Measurements from ENCODE around the gene VWA5B1.

VWA5B1 gene

DNA sequence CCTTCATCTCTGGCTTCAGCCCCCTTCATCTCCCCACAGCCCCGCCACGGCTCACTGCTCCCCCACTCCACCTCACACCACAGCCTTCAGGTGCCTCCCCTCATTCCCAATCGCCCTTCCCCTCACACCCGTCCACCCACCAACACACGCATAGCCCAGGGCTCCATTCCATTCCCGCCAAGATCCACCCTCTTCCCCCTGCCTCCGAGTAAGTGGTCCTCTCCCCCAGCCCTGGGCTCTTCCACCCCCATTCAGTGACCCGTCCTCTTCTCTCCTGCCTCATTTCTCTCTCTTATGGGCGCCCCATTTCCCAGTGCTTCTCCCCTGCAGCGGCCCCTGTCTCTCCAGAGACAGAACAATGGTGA lies 53.2 kb downstream of the VWA5B1 start:
- Histone ChIP-seq H3K27ac (no peak overlapping the region), H3K9ac (ENCODE audit: insufficient read length) (no peak overlapping the region), H3K9me3 (ENCODE audit: low read depth, low read length) (no peaks in the 10 kb centered on the region), H3K36me3 (ENCODE audit: insufficient read depth, low read length) (no peaks in the 10 kb centered on the region), H3K4me3 (no peak overlapping the region)
- TF ChIP-seq FOXP2 (optimal IDR thresholded peaks at IDR 0.05; ENCODE audit: control extremely low read depth, extremely low read length, insufficient read depth): no peak
- TF ChIP-seq POLR2AphosphoS5 (IDR thresholded peaks at IDR 0.05; ENCODE audit: borderline replicate concordance, low read depth, low read length): no peak
- TF ChIP-seq EZH2 (IDR thresholded peaks at IDR 0.05): no peak
- no peak for DNase-seq (ENCODE audit: low read depth, low spot score)

DNA sequence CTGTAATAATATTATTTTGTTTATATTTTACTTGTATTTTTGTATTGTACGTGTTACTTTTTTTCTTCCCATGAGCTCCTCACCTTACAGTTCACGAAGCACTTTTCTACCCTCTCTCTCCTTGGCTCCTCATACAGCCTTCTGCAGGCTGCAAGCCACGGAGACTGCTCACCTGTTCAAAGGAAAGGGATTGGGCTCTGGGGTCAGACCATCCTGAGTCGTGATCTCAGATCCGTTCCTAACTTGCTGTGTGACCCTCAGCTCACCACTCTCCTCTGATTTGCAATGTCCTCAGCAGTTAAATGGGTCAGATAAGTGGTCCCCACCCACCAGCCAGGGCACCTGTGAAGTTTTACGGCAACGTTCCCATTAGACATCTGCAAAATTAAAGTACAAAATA lies 54.1 kb downstream of the VWA5B1 start:
- H3K36me3 ChIP-seq (ENCODE audit: insufficient read depth, low read length): no peaks in the 10 kb centered on the region
- H3K9me3 ChIP-seq (ENCODE audit: low read depth, low read length): no peaks in the 10 kb centered on the region
- no peak overlapping the region for H3K27ac ChIP-seq
- DNase-seq (ENCODE audit: low read depth, low spot score): no peak
- H3K4me3 ChIP-seq: no peak overlapping the region
- no peak overlapping the region for H3K9ac ChIP-seq (ENCODE audit: insufficient read length)
- TF ChIP-seq POLR2AphosphoS5 (IDR thresholded peaks at IDR 0.05; ENCODE audit: borderline replicate concordance, low read depth, low read length): no peak
- no peak for TF ChIP-seq FOXP2 (optimal IDR thresholded peaks at IDR 0.05; ENCODE audit: control extremely low read depth, extremely low read length, insufficient read depth)
- no peak for TF ChIP-seq EZH2 (IDR thresholded peaks at IDR 0.05)

DNA sequence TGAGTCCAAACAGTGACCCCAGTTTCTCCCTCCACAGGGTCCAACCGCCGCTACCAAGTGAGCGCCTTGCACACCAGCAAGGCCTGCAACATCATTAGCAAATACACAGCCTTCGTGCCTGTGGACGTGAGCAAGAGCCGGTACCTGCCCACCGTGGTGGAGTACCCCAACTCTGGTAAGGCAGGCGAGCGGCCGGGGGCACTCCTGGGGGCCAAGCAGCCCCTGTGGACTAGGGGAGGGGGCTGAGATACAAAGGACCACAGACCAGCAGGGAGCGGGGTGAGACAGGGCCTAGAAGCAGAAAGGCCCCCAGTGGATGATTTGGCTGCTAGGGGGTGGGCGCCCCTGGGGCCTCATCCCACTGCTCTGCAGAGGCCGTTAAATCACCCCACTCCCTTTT lies 54.7 kb downstream of the VWA5B1 start:
- Histone ChIP-seq H3K9ac (ENCODE audit: insufficient read length) (no peak overlapping the region), H3K4me3 (no peak overlapping the region), H3K9me3 (ENCODE audit: low read depth, low read length) (no peaks in the 10 kb centered on the region), H3K36me3 (ENCODE audit: insufficient read depth, low read length) (no peaks in the 10 kb centered on the region), H3K27ac (no peak overlapping the region)
- no peak for TF ChIP-seq POLR2AphosphoS5 (IDR thresholded peaks at IDR 0.05; ENCODE audit: borderline replicate concordance, low read depth, low read length)
- no peak for TF ChIP-seq FOXP2 (optimal IDR thresholded peaks at IDR 0.05; ENCODE audit: control extremely low read depth, extremely low read length, insufficient read depth)
- no peak for DNase-seq (ENCODE audit: low read depth, low spot score)

DNA sequence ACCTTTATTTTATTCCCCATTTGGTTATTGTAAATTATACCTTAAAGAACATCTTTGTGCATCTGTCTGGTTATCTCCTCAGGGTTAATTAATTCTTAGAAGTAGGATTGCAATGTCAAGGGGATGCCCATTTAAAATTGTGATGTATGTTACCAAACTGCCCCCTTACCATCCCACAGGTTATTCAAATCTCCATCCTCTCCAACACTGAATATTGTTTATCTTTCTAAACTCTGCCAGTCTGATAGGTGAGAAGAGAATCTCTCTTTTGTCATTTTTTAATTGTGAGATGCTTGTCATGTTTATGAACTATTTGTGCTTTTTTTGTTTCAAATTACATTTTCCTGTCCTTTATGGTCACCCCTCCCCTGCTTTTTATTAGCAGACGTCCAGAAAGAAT lies 55.8 kb downstream of the VWA5B1 start:
- no peak overlapping the region for H3K4me3 ChIP-seq
- H3K36me3 ChIP-seq (ENCODE audit: insufficient read depth, low read length): no peaks in the 10 kb centered on the region
- DNase-seq (ENCODE audit: low read depth, low spot score): no peak
- H3K27ac ChIP-seq: no peak overlapping the region
- TF ChIP-seq EZH2 (IDR thresholded peaks at IDR 0.05) (no peak), POLR2AphosphoS5 (IDR thresholded peaks at IDR 0.05; ENCODE audit: borderline replicate concordance, low read depth, low read length) (no peak), FOXP2 (optimal IDR thresholded peaks at IDR 0.05; ENCODE audit: control extremely low read depth, extremely low read length, insufficient read depth) (no peak)
- H3K9me3 ChIP-seq (ENCODE audit: low read depth, low read length): no peaks in the 10 kb centered on the region
- H3K9ac ChIP-seq (ENCODE audit: insufficient read length): no peak overlapping the region

DNA sequence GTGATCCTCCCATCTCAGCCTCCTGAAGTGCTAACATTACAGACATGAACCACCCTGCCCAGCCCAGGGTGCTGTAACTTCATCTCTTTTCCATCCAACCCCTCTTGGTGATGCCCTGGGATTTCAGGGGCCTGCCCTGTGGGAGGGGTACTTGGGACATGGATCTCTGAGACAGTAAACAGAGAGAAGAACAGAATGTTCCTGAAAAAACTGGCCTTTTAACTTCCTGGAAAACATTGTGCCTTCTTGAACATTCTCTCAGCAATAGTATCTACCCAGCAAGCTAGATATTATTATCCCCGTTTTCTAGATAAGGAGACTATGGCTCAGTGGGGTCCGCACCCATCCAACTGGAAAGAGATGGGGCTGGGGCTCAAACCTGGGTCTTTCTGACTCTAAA lies 57.0 kb downstream of the VWA5B1 start:
- no peak overlapping the region for H3K4me3 ChIP-seq
- no peaks in the 10 kb centered on the region for H3K9me3 ChIP-seq (ENCODE audit: low read depth, low read length)
- H3K36me3 ChIP-seq (ENCODE audit: insufficient read depth, low read length): no peaks in the 10 kb centered on the region
- H3K9ac ChIP-seq (ENCODE audit: insufficient read length): no peak overlapping the region
- no peak overlapping the region for H3K27ac ChIP-seq
- no peak for DNase-seq (ENCODE audit: low read depth, low spot score)
- no peak for TF ChIP-seq POLR2AphosphoS5 (IDR thresholded peaks at IDR 0.05; ENCODE audit: borderline replicate concordance, low read depth, low read length)
- TF ChIP-seq FOXP2 (optimal IDR thresholded peaks at IDR 0.05; ENCODE audit: control extremely low read depth, extremely low read length, insufficient read depth): no peak
- TF ChIP-seq EZH2 (IDR thresholded peaks at IDR 0.05): no peak

DNA sequence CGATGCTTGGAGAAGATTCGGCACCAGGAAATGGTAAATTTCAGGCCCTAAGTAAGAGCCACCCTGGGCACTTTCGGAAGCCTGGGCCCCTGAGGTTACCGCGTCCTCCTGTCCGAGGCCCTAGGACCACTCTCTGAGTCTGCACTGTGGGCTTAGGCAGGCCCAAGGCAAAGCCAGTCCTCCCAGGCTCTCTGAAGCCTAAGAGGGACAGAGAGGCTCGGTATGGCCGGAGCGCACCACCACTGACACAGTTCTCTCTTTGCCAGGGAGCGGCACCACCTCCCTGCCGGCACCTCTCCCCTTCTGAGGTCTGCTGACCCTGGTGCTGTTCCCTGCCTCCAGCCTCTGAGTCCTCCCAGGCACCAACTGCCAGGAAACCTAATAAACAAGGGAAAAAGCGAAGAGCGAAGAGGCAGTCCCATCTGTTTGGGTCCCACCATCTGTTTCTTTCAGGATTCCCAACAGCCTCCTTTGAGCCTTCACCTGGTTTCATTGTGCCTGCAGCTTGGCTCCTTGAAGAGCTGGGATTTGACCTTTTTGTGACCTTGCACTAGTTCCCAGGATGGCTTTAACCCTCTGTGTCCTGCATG lies 57.7 kb downstream of the VWA5B1 start:
- TF ChIP-seq POLR2AphosphoS5 (IDR thresholded peaks at IDR 0.05; ENCODE audit: borderline replicate concordance, low read depth, low read length) (no peak), FOXP2 (optimal IDR thresholded peaks at IDR 0.05; ENCODE audit: control extremely low read depth, extremely low read length, insufficient read depth) (no peak), EZH2 (IDR thresholded peaks at IDR 0.05) (no peak)
- no peaks in the 10 kb centered on the region for H3K36me3 ChIP-seq (ENCODE audit: insufficient read depth, low read length)

DNA sequence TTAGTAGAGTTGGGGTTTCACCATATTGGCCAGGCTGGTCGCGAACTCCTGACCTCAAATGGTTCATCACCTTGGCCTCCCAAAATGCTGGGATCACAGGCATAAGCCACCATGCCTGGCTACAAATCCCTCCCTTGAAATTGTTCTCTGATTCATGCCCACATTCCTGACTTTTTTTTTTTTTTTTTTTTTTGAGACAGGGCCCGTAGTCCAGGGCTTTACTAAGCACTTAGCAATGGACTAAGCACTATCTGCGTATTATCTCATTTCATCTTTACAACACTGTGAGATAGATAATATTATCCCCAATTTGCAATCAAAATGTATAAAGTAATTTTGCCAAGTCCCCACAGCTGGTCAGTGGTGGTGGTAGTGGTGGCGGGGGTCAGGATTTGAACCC lies 58.9 kb downstream of the VWA5B1 start:
- H3K9ac ChIP-seq (ENCODE audit: insufficient read length): no peak overlapping the region
- no peak for DNase-seq (ENCODE audit: low read depth, low spot score)
- H3K4me3 ChIP-seq: no peak overlapping the region
- no peaks in the 10 kb centered on the region for H3K36me3 ChIP-seq (ENCODE audit: insufficient read depth, low read length)
- H3K9me3 ChIP-seq (ENCODE audit: low read depth, low read length): no peaks in the 10 kb centered on the region
- H3K27ac ChIP-seq: no peak overlapping the region
- TF ChIP-seq EZH2 (IDR thresholded peaks at IDR 0.05): no peak
- no peak for TF ChIP-seq POLR2AphosphoS5 (IDR thresholded peaks at IDR 0.05; ENCODE audit: borderline replicate concordance, low read depth, low read length)
- TF ChIP-seq FOXP2 (optimal IDR thresholded peaks at IDR 0.05; ENCODE audit: control extremely low read depth, extremely low read length, insufficient read depth): no peak

More for the DNA sequence above, 57.7 kb downstream of the VWA5B1 start:
- Histone ChIP-seq H3K9me3 (ENCODE audit: low read depth, low read length) (no peaks in the 10 kb centered on the region), H3K27ac (no peak overlapping the region), H3K9ac (ENCODE audit: insufficient read length) (no peak overlapping the region), H3K4me3 (no peak overlapping the region)
- no peak for DNase-seq (ENCODE audit: low read depth, low spot score)

DNA sequence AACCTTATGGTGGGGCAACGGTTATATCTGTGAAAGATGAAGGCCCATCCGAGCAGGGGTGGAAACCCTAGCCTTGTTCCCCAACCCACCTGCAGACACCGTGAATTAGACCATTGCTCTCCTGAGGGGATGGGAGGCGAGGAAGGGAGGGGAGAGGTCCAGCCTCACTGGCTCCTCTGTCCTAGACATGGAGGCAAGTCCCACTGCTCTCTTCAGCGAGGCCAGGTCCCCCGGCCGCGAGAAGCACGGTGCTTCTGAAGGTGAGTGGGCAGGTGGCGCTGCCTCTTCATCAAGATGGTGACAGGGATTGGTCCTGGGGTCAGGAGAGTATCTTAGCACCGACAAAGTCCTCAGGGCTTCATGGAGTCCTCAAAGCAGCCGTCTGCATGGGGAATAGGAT lies 59.3 kb downstream of the VWA5B1 start:
- Histone ChIP-seq H3K9ac (ENCODE audit: insufficient read length) (no peak overlapping the region), H3K27ac (no peak overlapping the region), H3K36me3 (ENCODE audit: insufficient read depth, low read length) (no peaks in the 10 kb centered on the region), H3K9me3 (ENCODE audit: low read depth, low read length) (no peaks in the 10 kb centered on the region), H3K4me3 (no peak overlapping the region)
- DNase-seq (ENCODE audit: low read depth, low spot score): no peak
- no peak for TF ChIP-seq EZH2 (IDR thresholded peaks at IDR 0.05)
- no peak for TF ChIP-seq POLR2AphosphoS5 (IDR thresholded peaks at IDR 0.05; ENCODE audit: borderline replicate concordance, low read depth, low read length)
- TF ChIP-seq FOXP2 (optimal IDR thresholded peaks at IDR 0.05; ENCODE audit: control extremely low read depth, extremely low read length, insufficient read depth): no peak

DNA sequence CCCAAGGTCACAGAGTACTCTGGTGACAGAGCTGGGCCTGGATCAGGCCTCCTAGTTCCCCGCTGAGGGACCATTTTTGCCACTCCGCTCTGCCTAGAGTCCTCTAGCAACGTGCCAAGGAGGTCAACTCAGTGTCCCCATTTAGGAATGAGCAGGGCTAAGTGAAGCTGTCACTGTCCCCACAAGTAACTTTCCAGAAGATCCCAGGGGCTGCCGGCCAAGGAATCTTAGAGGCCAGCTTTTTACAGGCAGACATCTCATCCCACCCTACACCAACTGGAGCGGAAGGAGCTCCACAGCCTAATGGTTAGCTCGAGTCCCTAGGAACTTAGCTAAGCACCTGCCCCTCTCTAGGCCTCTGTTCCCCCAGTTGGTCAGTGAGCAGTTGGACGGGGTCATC lies 59.7 kb downstream of the VWA5B1 start:
- no peaks in the 10 kb centered on the region for H3K9me3 ChIP-seq (ENCODE audit: low read depth, low read length)
- no peak overlapping the region for H3K4me3 ChIP-seq
- H3K36me3 ChIP-seq (ENCODE audit: insufficient read depth, low read length): no peaks in the 10 kb centered on the region
- H3K9ac ChIP-seq (ENCODE audit: insufficient read length): no peak overlapping the region
- no peak for TF ChIP-seq FOXP2 (optimal IDR thresholded peaks at IDR 0.05; ENCODE audit: control extremely low read depth, extremely low read length, insufficient read depth)
- no peak for TF ChIP-seq POLR2AphosphoS5 (IDR thresholded peaks at IDR 0.05; ENCODE audit: borderline replicate concordance, low read depth, low read length)
- no peak for TF ChIP-seq EZH2 (IDR thresholded peaks at IDR 0.05)
- H3K27ac ChIP-seq: no peak overlapping the region
- DNase-seq (ENCODE audit: low read depth, low spot score): no peak

All from SK-N-MC (cell line).